ENCODE data around the gene CAPN7.
"Not testable (repeated sequence)": the region's sequence is repeated elsewhere in the genome, so short reads cannot be mapped to it uniquely, and the experiment has no call there.

CAPN7 gene

GRCh38 chr3:15165061-15165460 lies 41.0 kb upstream of the CAPN7 start:
- no peak overlapping the region for H3K4me3 ChIP-seq (replicated peaks in 1 of 2; ENCODE audit: low read depth in 2 of 2, low read length in 2 of 2)
- no peak for DNase-seq (ENCODE audit: low read depth in 2 of 2)
- TF ChIP-seq CTCF (IDR thresholded peaks at IDR 0.05; ENCODE audit: low read depth, low read length) = no peak

- not testable (repeated sequence) for DNase-seq (ENCODE audit: low read depth in 2 of 2)
These were observed 39.7 kb upstream of the CAPN7 start for GRCh38 chr3:15166391-15166790.

GRCh38 chr3:15171096-15171495 lies 35.0 kb upstream of the CAPN7 start:
- H3K4me3 ChIP-seq (replicated peaks in 1 of 2; ENCODE audit: low read depth in 2 of 2, low read length in 2 of 2) = no peak overlapping the region
- DNase-seq (ENCODE audit: low read depth in 2 of 2) = no peak
- no peak for TF ChIP-seq CTCF (IDR thresholded peaks at IDR 0.05; ENCODE audit: low read depth, low read length)

More at GRCh38 chr3:15166391-15166790, 39.7 kb upstream of the CAPN7 start:
- not testable (repeated sequence) for H3K4me3 ChIP-seq (replicated peaks in 1 of 2; ENCODE audit: low read depth in 2 of 2, low read length in 2 of 2)

- TF ChIP-seq CTCF (IDR thresholded peaks at IDR 0.05; ENCODE audit: low read depth, low read length) = no peak
These were observed 33.2 kb upstream of the CAPN7 start for GRCh38 chr3:15172806-15173205.

GRCh38 chr3:15174953-15175352 lies 31.1 kb upstream of the CAPN7 start:
- TF ChIP-seq CTCF (IDR thresholded peaks at IDR 0.05; ENCODE audit: low read depth, low read length) = no peak
- H3K4me3 ChIP-seq (replicated peaks in 1 of 2; ENCODE audit: low read depth in 2 of 2, low read length in 2 of 2) = no peak overlapping the region
- DNase-seq (ENCODE audit: low read depth in 2 of 2) = no peak

More at GRCh38 chr3:15172806-15173205, 33.2 kb upstream of the CAPN7 start:
- H3K4me3 ChIP-seq (replicated peaks in 1 of 2; ENCODE audit: low read depth in 2 of 2, low read length in 2 of 2) = no peak overlapping the region
- DNase-seq (ENCODE audit: low read depth in 2 of 2) = no peak

- TF ChIP-seq CTCF (IDR thresholded peaks at IDR 0.05; ENCODE audit: low read depth, low read length) = no peak
- no peak for DNase-seq (ENCODE audit: low read depth in 2 of 2)
- H3K4me3 ChIP-seq (replicated peaks in 1 of 2; ENCODE audit: low read depth in 2 of 2, low read length in 2 of 2) = no peak overlapping the region
These were observed 30.4 kb upstream of the CAPN7 start for GRCh38 chr3:15175605-15176004.

- TF ChIP-seq CTCF (IDR thresholded peaks at IDR 0.05; ENCODE audit: low read depth, low read length) = no peak
- H3K4me3 ChIP-seq (replicated peaks in 1 of 2; ENCODE audit: low read depth in 2 of 2, low read length in 2 of 2) = no peak overlapping the region
These were observed 25.9 kb upstream of the CAPN7 start for GRCh38 chr3:15180042-15180611.

More at GRCh38 chr3:15180042-15180611, 25.9 kb upstream of the CAPN7 start:
- DNase-seq (ENCODE audit: low read depth in 2 of 2) = no peak
